T-helper 17 cell (primary cell): ENCODE measurements around the gene GLT8D2. TPM values are rescaled to one million over a fixed set of nuclear protein-coding genes. Genes with fewer than 3 reads are reported as not detected.

Experiments
- ATAC-seq: fragments of 150-1000 bp; cut with Tn5 transposase; 2 replicates; pipeline ENCODE4 v1.10.0; 2021; ENCODE audit warnings: mild to moderate bottlenecking, moderate library complexity
- DNase-seq, 3 donors: peaks; one replicate each; pipeline versions ENCODE4 v3.0.0 to v3.0.0-alpha.2; 2020 to 2021
- H3K9me3 ChIP-seq: one replicate; pipeline ENCODE4 v1.7.0; 2013; ENCODE audit warnings: low read length, mild to moderate bottlenecking; ENCODE audit not compliant: control insufficient read depth, poor library complexity, severe bottlenecking
- H3K27ac Mint-ChIP-seq: one replicate; pipeline ENCODE4 v1.8.0; 2022; ENCODE audit warnings: mild to moderate bottlenecking, moderate library complexity, mixed read lengths
- H3K27me3 Mint-ChIP-seq: one replicate; pipeline ENCODE4 v1.8.0; 2022; ENCODE audit warnings: mixed read lengths
- H3K36me3 Mint-ChIP-seq: one replicate; pipeline ENCODE4 v1.8.0; 2022; ENCODE audit warnings: low read depth, mixed read lengths
- H3K4me1 Mint-ChIP-seq: one replicate; pipeline ENCODE4 v1.8.0; 2022; ENCODE audit warnings: mild to moderate bottlenecking, mixed read lengths
- H3K4me3 Mint-ChIP-seq: one replicate; pipeline ENCODE4 v1.8.0; 2022; ENCODE audit warnings: mild to moderate bottlenecking, moderate library complexity, mixed read lengths
- total RNA-seq, 4 donors: library from RNA in 2 of 4; stranded (reverse) in 2 of 4; gene quantifications; one replicate each; pipeline ENCODE4 v1.2.3 and lab custom pipeline; 2022 to 2026

Gene GLT8D2
- total RNA-seq, 2 donors from 2014 or later = not detected

DNA sequence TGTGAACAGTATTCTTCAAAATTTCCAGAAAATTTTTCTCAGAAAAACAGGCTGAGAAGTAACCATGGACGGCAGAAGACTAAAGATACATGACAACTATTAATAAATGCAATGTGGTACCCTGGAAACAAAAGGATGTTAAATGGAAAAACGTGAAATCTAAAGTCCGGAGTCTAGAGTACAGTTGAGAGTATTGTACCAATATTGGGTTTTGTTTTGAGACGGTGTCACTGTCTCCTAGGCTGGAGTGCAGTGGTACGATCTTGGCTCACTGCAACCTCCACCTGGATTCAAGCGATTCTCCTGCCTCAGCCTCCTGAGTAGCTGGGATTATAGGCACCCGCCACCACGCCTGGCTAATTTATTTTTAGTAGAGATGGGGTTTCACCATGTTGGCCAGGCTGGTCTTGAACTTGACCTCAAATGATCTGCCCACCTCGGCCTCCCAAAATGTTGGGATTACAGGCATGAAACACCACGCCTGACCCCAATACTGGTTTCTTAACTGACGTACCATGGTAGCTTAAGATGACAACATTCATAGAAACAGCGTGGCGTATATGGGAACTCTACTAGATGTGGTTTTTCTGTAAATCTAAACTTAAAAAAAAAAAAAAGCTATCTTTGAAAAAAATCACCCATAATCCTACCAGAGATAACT, 101.1 kb downstream of the GLT8D2 start:
- ATAC-seq (peak; percentile 81), DNase-seq (no peak)
- H3K4me1 Mint-ChIP-seq = peaks cover 22% of the 10 kb centered on the region
- peaks cover 12% of the 10 kb centered on the region for H3K36me3 Mint-ChIP-seq
- no peaks in the 10 kb centered on the region for H3K27me3 Mint-ChIP-seq
- H3K4me3 Mint-ChIP-seq = peak overlapping the region; percentile 25
- no peaks in the 10 kb centered on the region for H3K9me3 ChIP-seq
- H3K27ac Mint-ChIP-seq = peak overlapping the region; percentile 90

DNA sequence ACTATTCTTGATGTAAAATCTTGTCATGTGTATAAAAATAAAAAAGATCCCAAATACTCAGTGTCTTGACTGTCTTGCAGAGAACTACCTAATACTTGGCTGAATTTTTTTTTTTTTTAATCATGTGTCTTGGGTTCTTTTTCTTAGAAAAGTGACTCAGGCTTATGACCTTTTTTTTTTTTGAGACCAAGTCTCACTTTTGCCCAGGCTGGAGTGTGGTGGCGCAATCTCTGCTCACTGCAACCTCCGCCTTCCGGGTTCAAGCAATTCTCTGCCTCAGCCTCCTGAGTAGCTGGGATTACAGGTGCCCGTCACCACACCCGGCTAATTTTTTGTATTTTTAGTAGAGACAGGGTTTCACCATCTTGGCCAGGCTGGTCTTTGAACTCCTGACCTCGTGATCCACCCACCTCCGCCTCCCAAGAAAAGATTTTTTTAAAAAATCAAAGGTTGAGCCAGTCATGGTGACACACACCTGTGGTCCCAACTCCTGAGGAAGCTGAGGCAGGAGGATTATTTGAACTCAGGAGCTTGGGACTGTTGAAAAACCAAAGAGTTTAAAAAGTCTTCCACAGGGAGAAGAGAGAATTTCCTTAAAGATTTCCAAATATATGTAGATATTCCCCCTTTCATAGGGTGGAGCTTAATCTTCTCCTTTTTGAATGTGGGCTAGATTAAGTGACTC, 102.0 kb downstream of the GLT8D2 start:
- Mint-ChIP-seq H3K36me3 (peaks cover 13% of the 10 kb centered on the region), H3K4me3 (peak overlapping the region; percentile 25), H3K27me3 (no peaks in the 10 kb centered on the region), H3K27ac (peak overlapping the region; percentile 90), H3K4me1 (peaks cover 24% of the 10 kb centered on the region)
- no peak for DNase-seq
- no peaks in the 10 kb centered on the region for H3K9me3 ChIP-seq
- ATAC-seq = no peak

DNA sequence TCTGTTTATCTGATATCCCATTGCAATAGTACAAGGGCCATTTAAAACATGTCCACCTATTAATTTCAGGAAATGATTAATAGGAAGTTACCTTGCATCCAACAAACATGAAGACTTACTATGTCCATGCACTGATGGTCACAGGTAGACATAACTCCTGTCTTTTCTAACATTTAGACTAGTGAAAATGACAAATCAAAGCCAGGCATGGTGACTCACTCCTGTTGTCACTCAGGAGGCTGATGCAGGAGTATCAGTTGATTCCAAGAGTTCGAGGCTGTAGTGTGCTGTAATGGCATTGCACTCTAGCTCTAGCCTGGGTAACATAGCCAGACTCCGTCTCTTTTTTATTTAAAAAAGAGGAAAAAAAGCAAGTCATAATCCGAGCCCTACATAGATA, 105.0 kb downstream of the GLT8D2 start:
- H3K9me3 ChIP-seq = no peaks in the 10 kb centered on the region
- no peak for DNase-seq
- no peaks in the 10 kb centered on the region for H3K27me3 Mint-ChIP-seq
- H3K4me3 Mint-ChIP-seq = no peak overlapping the region
- H3K36me3 Mint-ChIP-seq = peaks cover 20% of the 10 kb centered on the region
- H3K27ac Mint-ChIP-seq = peak overlapping the region; percentile 79
- peaks cover 28% of the 10 kb centered on the region for H3K4me1 Mint-ChIP-seq
- ATAC-seq = no peak

Other genes starting within 250 kb of the GLT8D2 start
- gene NT5DC3, start 209.0 kb downstream of the GLT8D2 start, total RNA-seq = 1 to 10 TPM; 6.5 to 8.3 TPM
- gene HSP90B1, start 119.8 kb downstream of the GLT8D2 start, total RNA-seq = 100 to 1,000 TPM; 339 to 429 TPM
- gene TDG, start 84.3 kb downstream of the GLT8D2 start, total RNA-seq = 10 to 100 TPM; 27.0 to 30.4 TPM
- 10 to 100 TPM; 13.9 to 15.2 TPM for gene HCFC2, start 14.3 kb upstream of the GLT8D2 start, total RNA-seq
- 10 to 100 TPM; 11.7 to 13.7 TPM for gene NFYB, start 88.0 kb upstream of the GLT8D2 start, total RNA-seq
- gene TXNRD1, start 165.6 kb upstream of the GLT8D2 start, total RNA-seq = 10 to 100 TPM; 33.5 to 47.2 TPM